HG02678 (cell line): ENCODE data around the gene MTOR.
"Not testable (repeated sequence)": the region's sequence is repeated elsewhere in the genome, so short reads cannot be mapped to it uniquely, and the experiment has no call there.

ENCODE experiments used
- ATAC-seq: cut with Tn5 transposase; IDR thresholded peaks from one replicate; pipeline ENCODE4 v1.9.1; 2021; ENCODE audit warnings: mild to moderate bottlenecking, moderate library complexity; ENCODE audit not compliant: unreplicated experiment

MTOR gene

GRCh38 chr1:11281518-11282331 is 19.4 kb upstream of the MTOR start:
- no peak for ATAC-seq

- ATAC-seq: no peak
Observed at GRCh38 chr1:11280719-11281376, 18.5 kb upstream of the MTOR start.

DNA sequence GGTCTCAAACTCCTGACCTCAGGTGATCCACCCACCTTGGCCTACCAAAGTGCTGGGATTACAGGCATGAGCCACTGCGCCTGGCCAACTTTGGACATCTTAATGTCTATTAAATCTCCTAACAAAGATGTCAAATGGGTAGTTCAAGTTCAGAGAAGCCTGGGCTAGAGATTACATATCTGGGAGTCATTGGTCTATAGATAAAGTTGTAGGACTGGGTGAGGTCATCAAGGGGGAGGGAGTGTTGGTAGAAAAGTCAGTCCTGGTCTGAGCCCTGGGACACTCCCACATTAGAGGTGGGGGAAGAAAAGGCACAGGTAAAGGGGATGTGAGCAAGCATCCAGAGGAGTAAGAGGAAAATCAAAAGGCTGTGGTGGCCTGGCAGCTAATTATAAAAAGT is 17.3 kb upstream of the MTOR start:
- no peak for ATAC-seq

GRCh38 chr1:11279152-11279551 is 16.8 kb upstream of the MTOR start:
- no peak for ATAC-seq

DNA sequence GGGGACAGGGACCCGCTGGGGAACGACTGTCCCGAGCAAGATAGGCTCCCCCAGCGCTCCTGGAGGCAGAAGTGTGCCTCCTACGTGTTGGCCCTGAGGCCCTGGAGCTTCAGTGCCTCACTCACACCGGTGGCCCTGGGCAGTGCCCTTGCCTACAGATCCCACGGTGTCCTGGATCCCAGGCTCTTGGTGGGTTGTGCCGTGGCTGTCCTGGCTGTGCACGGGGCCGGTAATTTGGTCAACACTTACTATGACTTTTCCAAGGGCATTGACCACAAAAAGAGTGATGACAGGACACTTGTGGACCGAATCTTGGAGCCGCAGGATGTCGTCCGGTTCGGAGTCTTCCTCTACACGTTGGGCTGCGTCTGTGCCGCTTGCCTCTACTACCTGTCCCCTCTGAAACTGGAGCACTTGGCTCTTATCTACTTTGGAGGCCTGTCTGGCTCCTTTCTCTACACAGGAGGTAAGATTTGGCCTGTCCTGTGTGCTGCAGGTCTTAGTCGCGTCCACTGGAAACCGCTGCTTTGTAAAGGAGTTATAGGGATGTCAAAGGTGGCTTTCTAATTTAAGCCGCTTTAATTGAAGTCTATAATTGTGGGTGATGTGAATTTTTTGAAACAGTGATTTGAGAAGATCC is 11.4 kb upstream of the MTOR start:
- peak; percentile 26 for ATAC-seq

DNA sequence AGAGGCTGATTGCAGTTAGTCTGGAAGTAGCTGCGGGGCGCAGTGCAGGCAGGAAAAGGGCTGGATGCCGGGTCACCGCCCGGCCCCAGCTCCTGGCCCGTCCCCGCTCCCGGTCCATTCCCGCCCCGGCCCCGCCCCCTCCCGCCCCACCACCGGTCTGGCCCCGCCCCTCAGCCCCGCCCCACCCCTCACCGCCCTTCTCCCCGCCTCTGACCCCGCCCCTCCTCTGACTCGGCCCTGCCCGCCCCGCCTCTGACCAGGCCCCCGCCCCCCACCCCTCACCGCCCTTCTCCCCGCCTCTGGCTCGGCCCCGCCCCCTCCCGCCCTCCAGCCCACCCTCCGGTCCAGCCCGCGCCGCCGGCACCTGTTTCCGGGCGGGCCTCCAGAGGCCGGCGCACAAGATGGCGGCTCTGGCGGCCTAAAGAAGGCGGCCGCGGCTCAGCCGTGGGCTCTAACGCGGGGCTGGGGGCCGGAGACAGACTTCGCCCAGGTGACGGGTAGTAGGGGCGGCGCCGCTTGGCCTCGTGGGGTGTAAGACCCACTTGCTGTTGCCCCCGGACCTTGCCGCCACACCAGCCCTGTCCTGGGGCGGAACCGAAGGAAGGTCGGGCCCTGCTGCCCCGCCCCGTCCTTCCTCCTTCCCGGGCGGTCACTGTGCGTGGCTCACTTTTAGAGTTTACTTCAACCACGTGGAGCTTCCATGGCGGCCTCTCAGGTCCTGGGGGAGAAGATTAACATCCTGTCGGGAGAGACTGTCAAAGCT is 10.7 kb upstream of the MTOR start, which contains the start of gene UBIAD1:
UBIAD1 (plus strand) TSS at position 367 of the 763 bp plus-strand sequence; CDS start at position 701, 334 bp downstream.
- ATAC-seq: peak; percentile 92

- ATAC-seq: no peak
Observed at GRCh38 chr1:11272544-11272831, 10.1 kb upstream of the MTOR start.

DNA sequence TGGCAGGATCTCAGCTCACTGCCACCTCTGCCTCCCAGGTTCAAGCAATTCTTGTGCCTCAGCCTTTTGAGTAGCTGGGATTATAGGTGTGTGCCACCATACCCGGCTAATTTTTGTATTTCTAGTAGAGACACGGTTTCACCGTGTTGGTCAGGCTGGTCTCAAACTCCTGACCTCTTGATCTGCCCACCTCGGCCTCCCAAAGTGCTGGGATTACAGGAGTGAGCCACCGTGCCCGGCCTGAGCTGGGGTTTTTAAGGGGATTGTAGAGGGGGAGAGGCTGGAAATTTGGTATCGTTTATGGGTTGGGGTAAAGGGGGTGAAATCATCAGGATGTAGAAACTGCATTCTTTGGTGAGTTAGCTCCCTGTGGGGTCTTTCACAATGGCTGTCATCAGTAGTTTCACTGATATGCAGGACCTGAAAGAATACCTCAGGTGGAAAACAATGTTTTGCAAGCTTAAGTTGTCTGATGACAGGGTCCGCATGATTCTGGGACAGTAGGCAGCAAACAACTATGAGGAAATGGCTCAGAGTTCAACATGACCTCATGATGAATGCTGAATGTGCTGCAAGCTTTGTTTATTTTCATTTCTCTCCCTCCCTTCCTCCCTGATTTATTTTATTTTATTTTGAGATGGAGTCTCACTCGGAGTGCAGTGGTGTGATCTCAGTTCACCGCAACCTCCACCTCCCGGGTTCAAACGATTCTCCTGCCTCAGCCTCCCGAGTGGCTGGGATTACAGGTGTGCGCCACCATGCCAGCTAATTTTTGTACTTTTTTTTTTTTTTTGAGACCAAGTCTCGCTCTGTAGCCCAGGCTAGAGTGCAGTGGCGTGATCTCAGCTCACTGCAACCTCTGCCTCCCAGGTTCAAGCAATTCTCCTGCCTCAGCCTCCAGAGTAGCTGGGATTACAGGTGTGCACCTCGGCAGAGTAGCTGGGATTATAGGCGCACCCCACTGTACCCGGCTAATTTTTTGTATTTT is 5.3 kb upstream of the MTOR start:
- ATAC-seq: not testable (repeated sequence)

GRCh38 chr1:11266268-11267074 is 4.1 kb upstream of the MTOR start:
- ATAC-seq: no peak

DNA sequence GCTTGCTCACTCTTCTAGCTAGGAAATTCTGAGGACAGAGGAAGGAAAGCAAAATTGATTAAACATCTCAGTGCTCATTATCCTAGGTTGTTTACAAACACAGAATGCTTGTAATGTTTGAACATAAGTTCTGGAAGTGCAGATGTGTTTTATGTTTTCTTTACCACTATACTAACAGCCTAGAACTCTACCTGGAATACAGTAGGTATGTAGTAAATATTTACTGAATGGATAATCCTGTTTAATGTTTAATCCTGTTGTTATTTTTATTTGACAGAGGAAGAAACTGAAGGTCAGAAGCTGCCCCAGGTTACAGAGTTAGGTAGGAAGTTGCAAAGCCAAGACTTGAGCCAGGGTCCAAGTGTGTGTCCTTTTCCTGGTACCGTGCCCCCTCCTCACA is 6.1 kb downstream of the MTOR start:
- no peak for ATAC-seq

GRCh38 chr1:11253226-11253625 is 9.1 kb downstream of the MTOR start:
- no peak for ATAC-seq

DNA sequence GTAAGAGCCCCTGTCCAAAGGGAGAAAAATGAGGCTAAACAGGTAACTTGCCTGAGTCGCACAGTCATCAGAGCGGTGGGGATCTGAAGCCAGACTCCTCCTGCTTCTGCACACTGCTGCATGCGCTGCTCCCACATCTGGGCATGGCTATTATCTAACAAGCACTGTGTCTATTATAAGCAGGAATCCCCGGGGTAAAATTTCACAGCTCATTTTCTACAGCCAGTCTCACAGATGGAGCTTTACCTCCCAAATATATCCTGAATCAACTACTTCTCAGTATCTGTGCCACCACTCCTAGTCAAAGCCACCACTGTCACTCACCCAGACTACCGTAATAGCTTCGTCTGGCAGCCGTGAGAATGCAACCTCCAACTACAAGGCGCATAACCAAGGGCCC is 9.8 kb downstream of the MTOR start:
- ATAC-seq: no peak

DNA sequence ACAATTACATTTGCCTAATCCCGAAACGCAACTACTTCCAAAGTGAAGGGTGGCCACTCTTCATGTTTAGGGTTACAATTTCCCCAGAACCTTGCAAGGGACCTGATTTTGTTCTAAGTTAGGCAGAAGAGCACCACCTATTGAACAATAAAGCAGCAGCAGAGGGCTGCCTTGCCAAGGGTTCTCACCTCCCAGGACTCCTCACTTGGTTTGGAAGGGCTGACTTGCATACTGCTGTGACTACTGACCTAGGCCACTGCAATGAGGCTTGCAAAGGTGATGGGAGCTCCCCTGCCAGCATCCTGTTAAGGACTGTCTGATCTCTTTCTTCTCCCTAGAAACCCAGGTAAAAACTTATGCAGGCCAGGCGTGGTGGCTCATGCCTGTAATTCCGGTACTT is 14.2 kb downstream of the MTOR start:
- ATAC-seq: no peak

DNA sequence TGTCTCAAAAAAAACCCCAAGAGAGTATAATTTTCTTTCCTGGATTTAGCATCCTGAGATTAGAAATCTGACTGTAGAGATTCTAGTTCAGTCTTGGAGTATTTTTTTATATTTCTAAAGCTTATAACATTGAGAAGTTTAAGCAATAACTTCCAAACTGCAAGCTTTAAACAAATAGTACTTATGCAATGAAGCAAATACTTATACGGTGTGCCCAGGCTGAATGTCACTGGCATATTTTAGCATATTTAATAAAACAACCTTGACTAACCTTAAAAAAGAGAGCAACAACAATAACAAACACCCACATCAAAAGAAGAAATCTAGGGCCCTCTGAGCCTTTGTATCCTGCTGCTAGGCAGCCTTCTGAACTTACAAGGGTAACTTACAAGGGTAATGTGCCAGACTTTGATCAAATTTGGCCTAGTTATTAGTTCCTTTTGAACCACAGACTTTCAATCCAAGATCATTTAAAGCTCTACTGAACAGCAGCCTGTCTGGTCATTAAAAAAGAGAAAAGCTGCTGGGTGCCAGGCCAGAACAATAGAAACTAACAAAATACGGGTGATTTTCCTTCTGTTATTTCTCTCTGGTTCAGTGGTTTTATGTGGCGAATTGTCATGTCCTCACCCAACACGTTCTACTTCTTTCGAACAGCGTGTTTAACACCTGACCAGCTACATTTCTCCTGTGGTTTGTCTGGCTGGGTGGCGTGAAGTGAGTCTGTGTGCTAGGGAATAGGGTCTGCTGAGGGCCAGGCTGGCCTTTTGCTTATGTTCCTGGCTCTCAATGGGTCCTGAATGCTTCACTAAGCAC is 16.2 kb downstream of the MTOR start:
- ATAC-seq: no peak

DNA sequence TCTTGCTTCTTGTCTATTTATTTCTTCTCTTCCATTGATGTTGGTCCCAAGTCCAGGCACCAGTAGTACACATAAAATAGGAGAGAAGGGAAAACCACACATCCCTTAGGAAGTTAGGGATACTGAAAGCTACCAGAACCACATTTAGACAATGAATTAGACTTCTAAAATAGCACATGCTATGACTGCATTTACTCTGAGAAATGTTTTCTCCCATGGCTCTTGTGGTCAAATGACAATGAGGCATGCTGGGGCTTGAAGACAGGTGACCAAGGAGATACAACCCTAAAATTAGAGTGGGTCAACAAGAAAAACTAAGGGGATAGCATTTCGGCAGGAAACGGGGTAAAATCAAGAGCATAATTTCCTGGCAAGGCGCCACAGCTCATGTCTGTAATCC is 17.1 kb downstream of the MTOR start:
- ATAC-seq: no peak

DNA sequence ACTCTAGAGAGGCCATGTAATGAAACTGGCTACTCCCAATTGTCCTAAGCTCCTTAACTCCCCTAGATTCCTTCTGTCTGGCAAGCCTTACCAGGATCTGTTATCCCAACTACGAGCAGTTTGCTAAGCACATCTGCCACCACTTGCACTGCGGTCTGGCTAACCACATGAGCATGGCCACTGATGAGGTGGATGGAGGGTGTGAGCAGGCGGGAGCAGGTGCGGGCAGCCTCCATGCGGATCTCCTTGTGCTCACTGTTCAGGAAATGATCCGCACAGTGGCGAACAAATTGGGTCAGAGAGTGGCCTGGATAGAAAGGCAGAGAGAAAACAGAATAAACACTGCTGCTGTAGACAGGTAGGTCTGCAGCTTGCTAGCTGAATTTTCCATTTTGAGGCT is 24.0 kb downstream of the MTOR start:
- ATAC-seq: no peak

GRCh38 chr1:11237356-11237755 is 25.0 kb downstream of the MTOR start:
- no peak for ATAC-seq

DNA sequence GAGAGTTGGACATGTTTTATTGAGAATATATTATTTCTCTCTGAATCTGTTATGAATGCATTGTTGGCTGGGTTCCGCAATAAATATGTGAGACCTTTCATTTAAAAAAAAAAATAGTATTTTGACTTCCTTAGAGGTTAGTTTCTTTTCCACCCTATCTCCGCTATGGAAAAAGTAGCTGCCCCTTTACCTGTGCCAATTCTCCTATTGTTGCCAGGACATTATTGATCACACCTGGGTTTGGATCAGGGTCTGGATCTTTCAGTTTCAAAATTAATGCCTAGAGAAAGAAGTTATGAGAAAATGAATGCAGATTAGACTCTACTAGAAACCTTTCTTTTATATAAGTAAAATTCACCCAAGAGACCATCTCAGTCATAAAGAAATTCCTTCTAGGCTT is 29.1 kb downstream of the MTOR start:
- ATAC-seq: no peak

DNA sequence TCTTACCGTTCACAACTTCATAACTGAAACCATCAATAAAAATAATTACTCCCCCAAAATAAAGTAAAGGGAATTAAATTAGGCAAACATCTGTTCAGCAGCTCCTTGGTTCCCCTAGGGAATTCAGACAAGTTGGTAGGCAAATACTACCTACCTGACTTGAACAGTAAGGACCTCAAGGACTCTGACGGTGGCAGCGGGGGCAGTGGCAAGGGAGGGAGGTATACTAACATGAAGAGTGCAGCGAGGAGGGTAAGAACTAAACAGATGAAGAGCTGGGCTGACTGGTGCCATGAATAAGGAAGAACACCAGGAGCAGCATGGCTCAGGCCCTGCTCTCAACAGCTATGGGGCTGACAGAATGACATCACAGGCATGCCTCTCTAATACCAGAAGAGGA is 33.1 kb downstream of the MTOR start:
- ATAC-seq: no peak
